GM21786 (cell line): ENCODE measurements around the gene SEPTIN1.
"Not testable (repeated sequence)": the region's sequence is repeated elsewhere in the genome, so short reads cannot be mapped to it uniquely, and the experiment has no call there.

ENCODE experiments used
- ATAC-seq: cut with Tn5 transposase; IDR thresholded peaks from one replicate; pipeline ENCODE4 v1.9.1; 2021; ENCODE audit not compliant: unreplicated experiment

The SEPTIN1 gene

DNA sequence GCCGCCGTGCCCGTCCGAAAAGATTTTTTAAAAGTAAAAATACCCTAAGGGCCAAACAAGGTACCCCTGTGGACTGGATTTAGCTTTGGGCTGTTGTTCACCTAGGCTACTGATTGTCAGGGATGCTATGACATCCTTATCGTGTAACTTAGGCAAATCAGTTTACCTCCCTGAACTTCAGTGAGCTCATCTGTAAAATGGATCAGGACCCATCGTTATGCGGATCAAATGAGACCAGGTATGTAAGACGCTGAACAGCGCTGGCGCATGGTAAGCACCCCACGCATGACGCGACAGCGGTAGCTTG, 24.4 kb upstream of the SEPTIN1 start:
- no peak for ATAC-seq

DNA sequence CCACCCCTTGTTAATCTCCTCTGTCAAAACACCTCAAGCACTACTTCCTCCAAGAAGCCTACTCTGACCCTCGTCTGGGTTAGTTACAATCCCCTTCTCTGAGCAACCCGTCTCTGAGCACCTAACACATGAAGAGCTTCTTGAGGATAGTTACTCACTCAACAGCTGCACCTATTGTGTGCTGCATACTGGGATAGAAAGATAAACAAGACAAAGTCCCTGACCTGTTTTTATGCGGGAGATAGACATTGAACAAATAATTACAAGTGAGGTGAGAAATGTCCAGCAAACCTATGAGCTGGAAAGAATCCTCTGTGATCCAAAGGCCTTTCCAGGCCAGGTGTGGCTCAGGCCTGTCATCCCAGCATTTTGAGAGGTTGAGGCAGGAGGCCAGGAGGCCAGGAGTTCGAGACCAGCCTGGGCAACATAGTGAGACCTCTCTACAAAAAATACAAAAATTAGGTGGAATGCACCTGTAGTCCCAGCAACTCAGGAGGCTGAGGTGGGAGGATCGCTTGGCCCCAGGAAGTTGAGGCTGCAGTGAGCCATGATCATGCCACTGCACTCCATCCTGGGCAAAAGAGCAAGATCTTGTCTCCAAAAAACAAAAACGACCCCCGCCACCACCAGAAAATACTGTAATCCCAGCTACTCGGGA, 19.5 kb upstream of the SEPTIN1 start:
- no peak for ATAC-seq

DNA sequence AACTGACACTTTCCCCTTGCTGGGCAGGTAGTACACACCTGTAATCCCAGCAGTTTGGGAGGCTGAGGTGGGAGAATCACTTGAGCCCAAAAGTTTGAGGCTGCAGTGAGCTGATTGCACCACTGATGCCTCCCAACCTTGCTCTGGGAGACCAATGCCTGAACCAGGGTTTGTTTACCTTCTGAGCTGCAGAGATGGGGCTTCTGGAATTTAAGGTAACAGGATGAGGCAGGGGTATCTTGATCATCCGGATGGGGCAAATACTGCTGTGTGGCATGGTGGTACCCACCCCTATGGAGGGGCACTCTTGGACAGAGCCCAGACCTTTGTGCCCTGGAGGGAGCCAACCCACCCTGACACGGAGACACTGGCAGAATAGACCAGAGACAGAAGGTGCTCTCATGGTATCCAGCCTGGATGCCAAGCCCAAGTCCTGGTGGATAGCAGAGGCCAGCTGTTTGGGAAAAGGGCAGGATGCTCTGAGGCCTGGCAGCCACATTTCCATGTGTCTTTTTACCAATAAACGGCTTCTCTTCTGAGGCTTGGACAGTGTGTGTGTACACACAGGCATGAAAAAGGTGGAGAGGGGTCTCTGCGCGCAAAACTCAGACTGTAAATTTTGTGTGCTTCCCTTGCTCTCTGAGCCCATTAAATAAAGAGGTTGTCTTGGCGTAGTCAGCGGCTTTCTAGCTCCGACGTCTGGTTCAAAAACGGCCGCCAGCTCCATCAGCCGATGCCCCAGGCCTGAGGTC, 17.2 kb upstream of the SEPTIN1 start:
- no peak for ATAC-seq

DNA sequence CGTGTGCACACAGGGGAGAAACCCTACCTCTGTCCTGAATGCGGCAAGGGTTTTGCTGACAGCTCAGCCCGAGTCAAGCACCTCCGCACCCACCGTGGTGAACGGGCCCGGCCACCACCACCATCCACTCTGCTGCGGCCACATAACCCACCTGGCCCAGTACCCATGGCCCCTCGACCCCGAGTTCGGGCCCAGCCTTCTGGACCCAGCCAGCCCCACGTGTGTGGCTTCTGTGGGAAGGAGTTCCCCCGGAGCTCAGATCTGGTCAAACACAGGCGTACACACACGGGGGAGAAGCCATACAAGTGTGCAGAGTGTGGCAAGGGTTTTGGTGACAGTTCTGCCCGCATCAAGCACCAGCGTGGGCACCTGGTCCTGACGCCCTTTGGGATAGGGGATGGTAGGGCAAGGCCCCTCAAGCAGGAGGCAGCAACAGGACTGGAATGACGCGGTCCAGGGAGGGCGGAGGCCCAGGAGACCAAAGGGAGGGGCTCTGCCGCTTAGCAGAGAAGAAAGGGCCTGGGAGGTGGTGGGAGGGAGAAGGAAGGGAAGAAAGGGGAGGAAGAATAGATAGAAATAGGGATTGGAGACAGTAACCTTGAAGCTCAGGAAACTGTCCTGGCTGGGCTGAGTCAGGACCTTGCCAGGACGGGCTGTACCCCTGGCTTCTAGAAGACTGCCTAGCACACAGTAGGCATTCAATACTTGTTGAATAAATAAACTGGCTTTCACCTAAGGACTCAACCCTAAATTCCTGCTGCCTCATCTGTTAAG, 16.5 kb upstream of the SEPTIN1 start:
- no peak for ATAC-seq

DNA sequence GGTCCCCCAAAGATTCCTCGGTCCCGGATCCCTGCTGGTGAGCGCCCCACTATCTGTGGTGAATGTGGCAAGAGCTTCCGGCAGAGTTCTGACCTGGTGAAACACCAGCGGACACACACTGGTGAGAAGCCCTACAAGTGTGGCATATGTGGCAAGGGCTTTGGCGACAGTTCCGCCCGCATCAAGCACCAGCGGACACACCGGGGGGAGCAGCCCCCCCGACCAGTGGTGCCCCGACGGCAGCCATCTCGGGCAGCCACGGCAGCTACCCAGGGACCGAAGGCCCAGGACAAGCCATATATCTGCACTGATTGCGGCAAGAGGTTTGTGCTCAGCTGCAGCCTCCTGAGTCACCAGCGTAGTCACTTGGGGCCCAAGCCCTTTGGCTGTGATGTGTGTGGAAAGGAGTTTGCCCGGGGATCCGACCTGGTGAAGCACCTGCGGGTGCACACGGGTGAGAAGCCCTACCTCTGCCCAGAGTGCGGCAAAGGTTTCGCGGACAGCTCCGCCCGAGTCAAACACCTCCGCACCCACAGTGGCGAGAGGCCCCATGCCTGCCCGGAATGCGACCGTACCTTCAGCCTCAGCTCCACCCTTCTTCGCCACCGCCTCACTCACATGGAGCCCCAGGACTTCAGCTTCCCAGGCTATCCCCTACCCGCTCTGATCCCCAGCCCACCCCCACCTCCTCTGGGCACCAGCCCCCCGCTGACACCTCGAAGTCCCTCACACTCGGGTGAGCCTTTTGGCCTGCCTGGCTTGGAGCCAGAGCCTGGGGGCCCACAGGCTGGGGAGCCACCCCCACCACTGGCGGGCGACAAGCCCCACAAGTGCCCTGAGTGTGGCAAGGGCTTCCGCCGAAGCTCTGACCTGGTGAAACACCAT, 15.7 kb upstream of the SEPTIN1 start:
- ATAC-seq, result no peak

DNA sequence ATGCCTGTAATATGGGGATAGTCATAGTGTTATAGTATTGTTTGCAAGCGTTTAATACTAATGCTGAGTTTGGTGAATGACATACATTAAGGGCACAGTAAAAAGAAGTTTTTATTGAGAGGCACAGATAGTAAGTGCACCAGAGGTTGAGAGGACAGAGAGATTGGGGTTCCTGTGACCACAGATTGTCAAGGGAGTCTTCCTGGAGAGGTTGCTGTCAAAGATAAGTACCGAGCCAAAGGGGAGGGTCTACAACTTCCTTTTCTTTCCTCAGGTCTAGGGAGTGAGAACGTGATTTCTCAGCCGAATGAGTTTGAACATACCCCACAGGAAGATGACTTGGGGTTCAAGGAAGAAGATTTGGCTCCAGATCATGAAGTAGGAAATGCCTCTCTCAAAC, 14.7 kb upstream of the SEPTIN1 start:
- ATAC-seq, result no peak

DNA sequence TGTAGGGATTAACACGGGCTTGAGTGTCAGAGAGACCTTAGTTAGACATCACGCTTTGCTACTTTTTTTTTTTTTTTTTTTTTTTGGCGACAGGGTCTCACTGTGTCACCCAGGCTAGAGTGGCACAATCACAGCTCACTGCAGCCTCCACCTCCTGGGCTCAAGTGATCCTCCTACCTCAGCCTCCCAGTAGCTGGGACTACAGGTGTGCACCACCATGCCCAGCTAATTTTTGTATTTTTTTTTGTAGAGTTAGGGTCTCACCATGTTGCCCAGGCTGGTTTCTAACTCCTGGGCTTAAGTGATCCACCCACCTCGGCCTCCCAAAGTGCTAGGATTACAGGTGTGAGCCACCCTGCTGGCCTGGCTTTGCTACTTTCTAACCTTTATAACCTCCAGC, 14.3 kb upstream of the SEPTIN1 start:
- ATAC-seq, result not testable (repeated sequence)

DNA sequence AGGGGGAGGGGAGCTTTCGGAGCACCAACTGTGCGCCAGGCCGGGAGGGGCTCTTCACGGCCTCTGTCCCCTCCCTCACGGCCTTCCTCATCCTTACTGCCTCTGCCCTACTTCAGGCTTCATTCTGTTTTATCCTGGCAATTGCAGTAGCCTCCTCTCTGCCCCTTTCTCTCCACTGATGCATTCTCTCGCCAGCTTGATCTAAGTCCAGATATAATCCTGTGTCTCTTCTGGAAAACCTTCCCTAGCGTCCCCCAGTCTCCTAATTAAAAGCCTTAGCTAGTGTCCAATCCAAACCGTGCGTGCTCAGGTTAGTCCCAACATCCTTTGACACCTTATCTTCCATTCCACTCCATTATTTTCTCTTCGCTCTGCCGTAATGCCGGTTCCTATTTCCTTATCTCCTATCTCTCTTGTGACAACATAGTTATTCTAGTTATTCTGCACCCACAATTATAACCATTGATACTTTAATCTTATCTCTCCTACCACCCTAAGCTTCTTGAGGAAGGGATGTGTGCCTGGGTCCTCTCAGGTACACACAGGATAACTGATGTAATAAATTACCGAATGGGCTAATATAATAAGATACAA, 13.7 kb upstream of the SEPTIN1 start:
- no peak for ATAC-seq

DNA sequence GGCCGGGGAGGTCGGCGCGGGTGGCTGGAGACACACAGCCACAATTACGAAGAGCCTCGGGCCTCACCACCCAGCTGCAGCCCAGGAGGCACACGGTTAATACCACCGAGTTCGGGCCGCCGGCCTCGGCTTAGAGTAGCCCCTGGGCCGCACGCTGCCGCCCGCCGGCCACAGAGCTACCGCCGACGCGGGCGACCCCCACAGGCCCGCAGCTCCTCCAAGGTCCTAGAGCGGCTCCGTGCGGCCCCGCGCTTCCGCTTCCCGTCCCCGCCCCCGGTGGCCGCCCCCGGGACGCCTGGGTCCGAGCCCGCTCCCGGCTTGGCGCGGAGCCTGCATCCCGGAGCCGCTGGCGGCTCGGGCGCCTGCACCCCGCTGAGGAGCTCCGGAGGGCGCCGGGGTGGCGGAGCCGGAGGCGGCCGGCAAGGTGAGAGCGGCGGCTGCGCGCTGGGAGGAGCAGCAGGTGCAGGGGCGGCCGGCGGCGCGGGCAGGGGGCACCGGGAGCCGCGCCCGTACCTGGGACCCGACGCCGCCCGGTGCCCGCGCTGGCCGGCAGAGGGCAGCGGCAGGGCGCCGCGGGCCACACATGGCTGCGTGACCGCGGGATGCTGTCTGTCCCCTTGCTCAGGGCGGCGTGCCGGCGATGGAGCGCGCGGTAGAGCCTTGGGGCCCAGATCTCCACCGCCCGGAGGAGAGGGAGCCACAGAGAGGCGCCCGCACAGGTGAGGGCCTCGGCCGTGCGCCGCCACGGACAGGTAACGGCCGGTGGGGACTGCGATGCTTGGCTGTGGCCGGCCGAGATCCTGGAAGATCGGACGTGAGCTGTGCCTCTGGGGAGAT, 13.0 kb upstream of the SEPTIN1 start, which contains the start of gene ZNF48:
Gene ZNF48 (plus strand): TSS at position 266 of the 837 bp plus-strand sequence. CDS start 375 bp downstream, at position 641.
- peak; percentile 68 for ATAC-seq

DNA sequence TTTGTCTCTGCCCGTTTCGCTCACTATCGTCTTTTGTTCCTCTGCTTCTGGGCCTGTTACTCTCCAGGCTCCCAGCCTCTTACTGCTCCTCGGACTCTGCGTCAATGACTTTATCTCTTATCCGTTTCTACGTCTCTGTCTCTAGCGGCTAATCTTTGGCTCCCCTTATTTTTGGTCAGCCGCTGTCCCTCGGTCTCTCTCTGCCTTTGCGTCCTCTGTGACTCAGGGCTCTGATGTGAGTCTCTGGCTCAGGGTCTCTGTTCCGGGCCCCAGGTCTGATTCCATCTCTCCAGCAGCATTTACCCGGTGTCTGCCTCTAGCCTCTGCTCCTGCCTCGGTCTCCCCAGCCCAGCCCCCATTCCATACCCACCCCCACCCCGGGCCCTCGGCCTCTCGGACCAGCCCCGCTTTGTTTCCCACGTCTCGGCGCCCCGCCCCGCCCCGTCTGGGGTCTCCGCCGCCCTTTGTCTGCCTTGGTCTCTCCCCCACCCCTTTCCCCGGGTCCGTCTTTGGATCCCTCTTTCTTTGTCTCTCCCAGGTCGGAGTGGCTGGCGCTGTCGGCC, 12.3 kb upstream of the SEPTIN1 start:
- no peak for ATAC-seq

DNA sequence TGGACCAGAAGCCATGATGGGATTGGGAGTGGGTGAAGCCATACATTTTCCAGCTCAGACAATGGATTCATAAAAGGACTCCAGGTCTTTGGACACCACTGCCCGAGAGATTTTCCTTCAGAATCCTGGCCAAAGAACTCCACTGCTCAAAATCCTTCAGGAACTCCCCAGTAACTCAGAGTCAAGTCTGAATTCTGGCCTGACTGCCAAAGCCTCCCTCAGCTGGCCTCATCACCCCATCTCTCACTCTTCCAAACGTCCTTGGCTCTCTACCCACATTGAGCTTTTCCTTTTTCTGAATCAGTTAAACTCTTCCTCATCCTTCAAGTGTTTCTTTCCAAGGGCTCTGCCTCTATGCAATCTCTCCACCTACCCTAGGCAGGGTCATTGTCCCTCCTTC, 1.2 kb upstream of the SEPTIN1 start:
- ATAC-seq, result no peak

DNA sequence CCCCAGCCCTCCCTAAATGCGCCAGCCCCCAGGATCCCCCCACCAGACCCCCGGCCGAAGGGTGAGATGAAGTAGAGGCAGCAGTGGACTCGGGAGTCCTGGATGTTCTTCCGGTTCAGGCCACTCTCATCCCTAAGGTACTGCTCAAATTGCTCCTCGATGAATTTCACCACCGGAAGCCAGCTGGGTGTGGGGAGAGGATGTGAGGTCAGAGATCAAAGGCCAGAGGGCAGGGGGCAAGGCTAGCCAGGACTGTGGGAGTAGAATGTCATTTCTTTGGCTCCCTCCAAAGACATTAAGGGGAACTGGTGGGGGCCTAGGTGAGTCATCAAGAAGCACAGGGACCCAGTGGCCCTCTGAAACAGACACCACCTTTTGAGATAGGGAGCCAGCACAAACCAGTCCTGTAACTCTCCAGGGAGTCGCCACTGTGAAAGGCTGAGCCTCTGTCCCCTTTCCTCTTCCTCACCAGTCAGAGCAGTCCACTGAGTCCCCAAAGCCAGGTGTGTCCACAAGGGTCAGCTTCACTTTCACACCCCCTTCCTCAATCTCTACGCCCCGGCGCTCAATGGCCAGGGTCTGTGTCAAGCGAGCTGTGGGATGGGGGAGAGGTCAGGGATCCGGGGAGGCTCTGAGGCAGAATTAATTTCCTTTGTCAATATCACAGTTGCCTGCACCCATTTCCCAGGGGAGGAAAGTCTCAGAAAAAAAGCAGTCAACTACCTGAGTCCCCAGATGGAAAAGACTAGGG, 895 bp downstream of the SEPTIN1 start:
- ATAC-seq, result no peak

DNA sequence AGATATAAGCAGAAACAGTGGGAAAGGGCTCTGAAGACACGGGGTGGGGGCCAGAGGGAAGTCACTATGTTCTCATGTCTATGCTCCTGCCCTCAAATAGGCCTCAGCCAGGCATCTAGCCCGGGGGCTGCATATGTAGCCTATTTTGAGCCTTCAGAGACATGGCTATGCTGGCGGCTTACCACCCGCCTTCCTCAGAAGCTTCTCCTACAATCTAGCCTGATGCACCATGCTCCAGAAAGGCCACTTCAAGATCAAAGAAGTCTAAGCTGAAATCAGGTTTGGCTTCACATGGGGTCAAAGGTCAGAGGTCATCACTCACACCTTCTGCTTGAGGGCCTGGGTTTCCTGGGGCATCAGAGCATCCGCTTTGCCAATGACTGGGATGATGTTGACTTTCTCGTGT, 1.6 kb downstream of the SEPTIN1 start:
- ATAC-seq, result no peak

DNA sequence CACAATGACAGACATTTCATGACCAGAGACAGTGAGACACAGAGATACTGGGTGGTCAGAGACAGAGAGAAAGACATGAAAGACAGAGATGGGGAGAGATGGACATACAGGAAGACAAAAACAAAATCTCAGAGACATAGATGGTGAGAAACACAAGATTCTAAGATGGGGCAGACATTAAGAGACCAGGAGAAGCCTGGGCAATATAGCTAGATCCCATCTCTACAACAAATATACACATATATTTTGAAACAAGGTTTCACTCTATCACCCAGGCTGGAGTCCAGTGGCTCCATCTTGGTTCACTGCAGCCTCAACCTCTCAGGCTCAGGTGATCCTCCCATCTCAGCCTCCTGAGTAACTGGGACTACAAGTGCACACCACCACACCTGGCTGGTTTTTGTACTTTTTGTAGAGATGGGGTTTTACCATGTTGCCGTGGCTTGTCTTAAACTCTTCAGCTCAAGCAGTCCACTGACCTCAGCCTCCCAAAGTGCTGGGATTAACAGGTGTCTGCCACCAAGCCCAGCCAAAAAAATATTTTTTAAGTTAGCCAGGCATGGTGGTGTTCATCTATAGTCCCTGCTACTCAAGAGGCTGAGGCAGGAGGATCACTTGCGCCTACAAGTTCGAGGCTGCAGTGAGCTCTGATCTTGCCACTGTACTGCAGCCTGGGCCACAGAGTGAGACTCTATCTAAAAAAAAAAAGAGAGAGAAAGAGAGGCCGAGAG, 2.1 kb downstream of the SEPTIN1 start:
- ATAC-seq, result no peak

DNA sequence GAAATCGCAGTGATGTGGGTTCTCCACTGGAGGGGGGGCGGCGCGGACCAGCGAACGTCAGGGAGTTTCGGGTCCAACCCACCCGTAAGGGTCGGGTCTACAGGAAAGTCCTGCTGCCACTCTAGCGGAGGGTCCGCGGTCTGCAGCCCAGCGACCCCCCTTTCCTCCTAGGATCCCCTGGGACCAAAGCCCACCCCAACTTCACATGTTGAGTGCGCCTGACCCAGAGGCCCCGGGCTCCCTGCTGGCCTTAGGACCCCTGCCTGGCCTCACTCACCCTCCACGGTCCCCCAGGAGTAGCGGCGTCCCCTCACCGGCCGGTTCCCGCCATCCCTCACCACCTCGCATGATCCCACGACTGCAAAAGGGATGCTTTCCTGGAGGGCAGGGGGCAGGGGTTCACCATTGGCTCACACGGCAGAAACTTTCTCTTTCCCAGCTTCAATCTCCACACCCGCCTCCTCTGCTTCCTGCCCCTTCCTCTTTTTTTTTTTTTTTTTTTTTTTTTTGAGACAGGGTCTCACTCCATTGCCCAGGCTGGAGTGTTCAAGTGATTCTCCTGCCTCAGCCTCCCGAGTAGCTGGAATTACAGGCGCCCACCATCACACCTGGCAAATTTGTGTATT, 3.1 kb downstream of the SEPTIN1 start:
- no peak for ATAC-seq

DNA sequence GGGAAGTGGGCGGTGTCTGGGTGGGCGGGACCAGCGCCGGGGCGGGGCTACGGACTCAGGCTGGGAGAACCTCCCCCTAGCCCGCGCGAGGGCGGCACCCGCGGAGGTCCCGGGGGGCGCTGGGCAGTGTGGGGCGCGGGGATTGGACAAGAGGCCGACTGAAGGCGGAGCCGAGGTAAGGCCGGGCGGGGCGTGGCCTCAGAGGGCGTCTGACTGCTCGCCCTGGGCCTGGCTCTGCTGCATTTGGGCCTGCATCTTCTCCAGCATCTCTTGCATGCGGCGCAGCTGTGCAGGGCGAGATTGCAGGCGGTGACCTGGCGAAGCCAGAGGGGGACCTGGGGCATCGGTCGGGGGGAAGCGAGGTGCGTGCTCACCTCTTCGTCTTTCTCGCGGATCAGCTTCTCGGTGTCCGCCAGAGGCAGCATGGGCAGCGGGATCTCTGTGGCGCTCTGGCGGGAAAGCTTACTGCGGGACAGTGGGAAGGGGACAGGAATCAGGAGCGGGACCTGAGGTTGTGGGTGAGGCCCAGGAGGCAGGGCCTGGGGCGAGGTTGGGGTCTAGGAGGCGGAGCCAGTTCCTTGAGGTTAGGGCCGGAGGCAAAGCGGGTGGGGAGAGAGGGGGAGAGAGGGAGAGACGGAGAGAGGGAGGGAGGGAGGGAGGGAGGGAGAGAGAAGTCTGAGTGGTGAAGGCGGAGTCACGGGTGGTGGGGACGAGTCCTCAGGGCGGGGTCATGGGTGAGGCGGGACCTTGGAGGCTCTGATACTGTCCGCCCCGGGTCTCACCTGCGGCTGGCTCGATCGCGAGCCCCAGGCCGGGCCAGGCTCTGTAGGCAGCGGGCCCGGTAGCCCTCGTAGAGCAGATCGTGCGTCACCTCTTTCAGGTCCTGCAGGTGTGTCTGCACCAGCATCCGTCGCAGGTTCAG, 3.9 kb downstream of the SEPTIN1 start:
- ATAC-seq, result peak; percentile 87
